Activated naive CD4-positive, alpha-beta T cell treated with anti-CD3 and anti-CD28 coated beads, Interleukin-2, amount 10 ng/mL, durations not matched to agents 7 days and 5 days (primary cell): ENCODE results near the gene NVL.
"Not testable (repeated sequence)": the region's sequence is repeated elsewhere in the genome, so short reads cannot be mapped to it uniquely, and the experiment has no call there.

Experiments
- CTCF ChIA-PET: fragments of 350-600 bp; sonication (Branson Sonifier 250); formaldehyde crosslinking; loops from one replicate; lab custom pipeline; 2021; ENCODE audit warnings: antibody characterized with exemption; lab: Charles Lee
- DNase-seq: peaks from one replicate; pipeline ENCODE4 v3.0.0-alpha.2; 2020
- H3K27ac Mint-ChIP-seq: one replicate; pipeline ENCODE4 v1.8.0; 2021; ENCODE audit warnings: mild to moderate bottlenecking, moderate library complexity, mixed read lengths
- H3K27me3 Mint-ChIP-seq: one replicate; pipeline ENCODE4 v1.8.0; 2021; ENCODE audit warnings: mild to moderate bottlenecking, mixed read lengths
- H3K36me3 Mint-ChIP-seq: one replicate; pipeline ENCODE4 v1.8.0; 2021; ENCODE audit warnings: mixed read lengths
- H3K4me1 Mint-ChIP-seq: one replicate; pipeline ENCODE4 v1.8.0; 2021; ENCODE audit warnings: mixed read lengths
- H3K4me3 Mint-ChIP-seq: one replicate; pipeline ENCODE4 v1.8.0; 2021; ENCODE audit warnings: mild to moderate bottlenecking, moderate library complexity, mixed read lengths
- H3K9me3 Mint-ChIP-seq: one replicate; pipeline ENCODE4 v1.8.0; 2021; ENCODE audit warnings: mixed read lengths

The NVL gene

DNA sequence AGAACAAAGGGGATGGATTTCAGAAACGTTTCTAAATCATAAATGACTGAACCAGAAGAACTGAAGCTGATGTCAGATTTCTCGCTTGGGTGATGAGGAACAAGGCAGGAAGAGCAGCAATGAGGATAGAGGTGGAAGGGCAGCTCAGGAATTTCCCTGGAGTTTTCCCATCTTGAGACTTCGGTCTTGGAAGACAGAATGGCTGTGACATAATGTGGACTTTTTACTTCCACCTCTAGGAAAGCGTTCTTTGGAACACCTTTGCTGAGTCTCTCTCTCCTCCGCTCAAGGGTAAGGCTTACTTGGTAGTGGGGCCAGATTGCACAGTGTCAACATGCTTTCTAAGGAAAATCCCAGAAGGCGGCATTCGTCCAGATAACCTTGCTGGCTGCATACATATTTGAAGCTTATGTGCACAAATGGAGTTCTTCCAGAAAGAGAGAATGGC lies 110.3 kb downstream of the NVL start:
- Mint-ChIP-seq H3K27me3 (peaks cover 20% of the 10 kb centered on the region), H3K9me3 (no peaks in the 10 kb centered on the region), H3K36me3 (no peaks in the 10 kb centered on the region), H3K27ac (no peak overlapping the region), H3K4me1 (peaks cover 3% of the 10 kb centered on the region), H3K4me3 (no peak overlapping the region)
- no peak for DNase-seq
- CTCF ChIA-PET: no interaction called here

DNA sequence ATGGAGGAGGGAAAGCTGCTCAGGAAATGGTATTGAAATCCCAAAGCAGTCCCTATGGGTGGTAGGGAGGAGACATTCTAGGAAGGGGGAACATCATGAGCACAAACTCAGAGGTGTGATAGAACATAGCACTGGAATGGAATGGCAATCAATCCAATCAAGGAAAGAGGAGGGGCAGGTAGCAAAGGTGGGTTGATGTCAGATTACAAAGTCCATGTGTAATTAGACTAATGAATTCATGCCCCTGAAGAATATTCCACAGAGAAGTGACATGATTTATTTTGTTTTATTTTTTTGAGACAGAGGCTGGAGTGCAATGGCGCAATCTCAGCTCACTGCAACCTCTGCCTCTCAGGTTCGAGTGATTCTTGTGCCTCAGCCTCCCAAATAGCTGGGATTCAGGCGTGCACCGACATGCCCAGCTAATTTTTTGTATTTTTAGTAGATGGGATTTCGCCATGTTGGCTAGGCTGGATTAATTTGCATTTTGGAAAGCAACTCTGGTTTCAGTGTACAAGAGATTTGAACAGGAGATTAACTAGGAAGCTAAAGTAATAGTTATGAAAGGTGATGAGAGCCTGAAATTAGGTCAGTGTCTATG lies 110.9 kb downstream of the NVL start:
- no peak for DNase-seq
- Mint-ChIP-seq H3K4me3 (no peak overlapping the region), H3K27me3 (peaks cover 18% of the 10 kb centered on the region), H3K36me3 (no peaks in the 10 kb centered on the region), H3K27ac (no peak overlapping the region), H3K9me3 (no peaks in the 10 kb centered on the region), H3K4me1 (peaks cover 3% of the 10 kb centered on the region)
- CTCF ChIA-PET: no interaction called here

DNA sequence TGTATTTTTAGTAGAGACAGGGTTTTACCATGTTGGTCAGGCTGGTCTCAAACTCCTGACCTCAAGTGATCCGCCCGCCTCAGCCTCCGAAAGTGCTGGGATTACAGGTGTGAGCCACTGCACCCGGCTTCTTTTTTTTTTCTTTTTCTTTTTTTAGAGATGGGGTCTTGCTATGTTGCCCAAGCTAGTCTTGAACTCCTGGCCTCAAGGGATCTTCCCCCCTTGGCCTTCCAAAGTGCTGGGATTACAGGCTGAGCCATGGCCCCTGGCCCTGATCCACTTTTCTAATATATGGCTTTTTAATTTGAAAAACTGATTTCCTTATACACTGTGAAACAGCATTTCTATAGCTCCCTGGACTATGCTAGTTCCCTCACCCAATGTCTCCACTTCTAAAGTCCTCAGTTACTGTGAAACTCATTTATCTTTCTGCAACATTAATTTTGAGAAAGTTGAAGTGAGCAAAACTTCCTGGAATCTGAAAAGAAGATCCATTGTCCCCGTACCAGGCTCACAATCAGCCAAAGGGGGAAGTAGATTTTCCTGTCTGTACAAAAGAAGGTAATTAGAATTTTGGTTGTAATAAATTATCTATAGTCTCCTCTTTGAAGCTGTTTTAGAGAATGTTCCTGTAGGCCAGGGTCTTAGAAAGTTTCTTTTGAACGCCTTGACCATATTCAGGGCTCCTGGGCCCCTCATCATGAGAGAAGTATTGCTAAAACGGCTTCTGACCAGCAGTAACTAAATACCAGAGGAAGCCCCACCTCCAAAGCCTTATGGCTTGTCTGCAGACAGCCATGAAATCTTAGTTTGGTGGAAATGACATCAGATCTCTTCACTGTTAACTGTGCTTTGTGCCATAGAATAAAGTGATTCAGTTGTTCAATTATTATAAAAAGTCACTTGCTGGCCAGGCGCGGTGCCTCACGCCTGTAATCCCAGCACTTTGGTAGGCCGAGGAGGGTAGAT lies 112.0 kb downstream of the NVL start:
- Mint-ChIP-seq H3K27me3 (peaks cover 18% of the 10 kb centered on the region), H3K4me1 (peaks cover 3% of the 10 kb centered on the region), H3K4me3 (no peak overlapping the region), H3K9me3 (no peaks in the 10 kb centered on the region), H3K27ac (no peak overlapping the region), H3K36me3 (no peaks in the 10 kb centered on the region)
- DNase-seq: no peak
- CTCF ChIA-PET: interaction anchor here (1.1 kb wide), 1 partner anchor 77 kb away, joined by 3 read pairs; no protein-coding TSS in a partner anchor

DNA sequence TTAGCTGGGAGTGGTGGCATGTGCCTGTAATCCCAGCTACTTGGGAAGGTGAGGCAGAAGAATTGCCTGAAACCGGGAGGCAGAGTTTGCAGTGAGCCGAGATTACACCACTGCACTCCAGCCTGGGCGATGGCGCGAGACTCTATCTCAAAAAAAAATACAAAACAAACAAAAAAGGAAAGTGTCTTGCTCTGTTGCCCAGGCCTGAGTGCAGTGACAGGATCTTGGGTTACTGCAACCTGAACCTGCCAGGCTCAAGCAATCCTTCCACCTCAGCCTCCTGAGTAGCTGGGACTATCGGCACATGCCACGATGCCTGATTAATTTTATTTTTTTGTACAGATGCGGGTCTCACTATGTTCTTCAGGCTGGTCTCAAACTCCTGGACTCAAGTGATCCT lies 113.6 kb downstream of the NVL start:
- H3K36me3 Mint-ChIP-seq: no peaks in the 10 kb centered on the region
- H3K4me1 Mint-ChIP-seq: peaks cover 3% of the 10 kb centered on the region
- H3K27me3 Mint-ChIP-seq: peaks cover 11% of the 10 kb centered on the region
- CTCF ChIA-PET: no interaction called here
- DNase-seq: no peak
- no peaks in the 10 kb centered on the region for H3K9me3 Mint-ChIP-seq
- no peak overlapping the region for H3K4me3 Mint-ChIP-seq
- no peak overlapping the region for H3K27ac Mint-ChIP-seq

DNA sequence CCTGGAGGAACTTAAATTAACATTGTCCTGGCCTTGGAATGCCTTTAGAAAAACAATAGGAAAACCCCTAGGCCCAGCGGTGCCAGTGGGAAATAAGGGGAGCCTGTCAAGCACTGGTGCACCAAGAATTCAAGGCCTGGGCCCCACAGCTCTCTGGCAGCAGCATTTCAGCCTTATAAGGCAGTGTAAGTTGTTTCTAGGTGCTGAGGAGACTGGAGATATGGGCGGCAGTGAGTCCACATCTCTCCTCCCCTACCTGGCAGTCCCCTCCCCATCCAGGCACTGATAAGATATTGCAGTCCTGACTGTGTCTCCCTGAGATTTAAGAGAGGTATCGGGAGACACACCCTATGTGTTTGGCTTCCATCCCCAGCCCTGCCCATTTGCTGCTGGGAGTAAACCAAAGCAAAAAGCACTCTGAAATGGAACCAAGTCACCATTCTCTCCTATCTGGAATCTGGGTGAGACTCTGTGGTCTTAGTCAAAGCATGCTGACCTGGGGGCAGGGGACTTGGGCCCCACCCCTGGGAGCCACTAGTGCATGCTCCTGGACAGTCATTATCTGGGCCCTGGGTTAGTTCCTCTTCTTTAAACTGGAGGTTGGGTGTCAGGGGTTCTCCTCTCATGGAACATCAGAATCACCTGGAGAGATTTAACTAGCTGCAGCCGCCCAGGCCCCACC lies 116.4 kb downstream of the NVL start:
- H3K27ac Mint-ChIP-seq: no peak overlapping the region
- H3K4me3 Mint-ChIP-seq: no peak overlapping the region
- no peak for DNase-seq
- H3K9me3 Mint-ChIP-seq: no peaks in the 10 kb centered on the region
- peaks cover 3% of the 10 kb centered on the region for H3K4me1 Mint-ChIP-seq
- H3K36me3 Mint-ChIP-seq: no peaks in the 10 kb centered on the region
- CTCF ChIA-PET: no interaction called here
- no peaks in the 10 kb centered on the region for H3K27me3 Mint-ChIP-seq

- Mint-ChIP-seq H3K9me3 (no peaks in the 10 kb centered on the region), H3K27me3 (no peaks in the 10 kb centered on the region), H3K4me3 (no peak overlapping the region), H3K4me1 (no peaks in the 10 kb centered on the region), H3K27ac (no peak overlapping the region), H3K36me3 (no peaks in the 10 kb centered on the region)
- CTCF ChIA-PET: no interaction called here
- no peak for DNase-seq
Observed at GRCh38 chr1:224212618-224213061, 117.3 kb downstream of the NVL start.

GRCh38 chr1:224211206-224211962 lies 118.6 kb downstream of the NVL start:
- no peaks in the 10 kb centered on the region for H3K9me3 Mint-ChIP-seq
- CTCF ChIA-PET: no interaction called here
- H3K27ac Mint-ChIP-seq: no peak overlapping the region
- no peak overlapping the region for H3K4me3 Mint-ChIP-seq
- no peaks in the 10 kb centered on the region for H3K36me3 Mint-ChIP-seq
- no peaks in the 10 kb centered on the region for H3K27me3 Mint-ChIP-seq
- H3K4me1 Mint-ChIP-seq: no peaks in the 10 kb centered on the region
- DNase-seq: peak; percentile 23

DNA sequence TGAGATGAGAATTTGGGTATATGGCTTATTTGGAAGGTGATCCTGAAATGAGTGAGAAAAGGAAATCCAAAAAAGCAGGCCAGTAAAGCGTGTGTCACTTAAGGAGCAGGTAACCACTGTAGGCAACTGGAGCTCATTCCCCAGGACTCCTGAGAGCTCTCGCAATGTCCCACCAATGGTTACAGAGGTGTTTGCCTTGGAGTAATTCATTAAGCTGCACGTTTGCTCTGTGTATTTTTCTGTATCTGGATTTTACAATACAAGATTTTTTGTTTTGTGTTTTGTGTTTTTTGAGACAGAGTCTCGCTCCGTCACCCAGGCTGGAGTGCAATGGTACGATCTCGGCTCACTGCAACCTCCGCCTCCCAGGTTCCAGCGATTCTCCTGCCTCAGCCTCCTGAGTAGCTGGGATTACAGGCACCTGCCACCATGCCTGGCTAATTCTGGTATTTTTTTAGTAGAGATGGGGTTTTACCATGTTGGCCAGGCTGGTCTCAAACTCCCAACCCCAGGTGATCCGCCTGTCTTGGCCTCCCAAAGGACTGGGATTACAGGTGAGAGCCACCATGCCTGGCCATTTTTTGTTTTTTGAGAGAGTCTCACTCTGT lies 123.9 kb downstream of the NVL start:
- H3K27ac Mint-ChIP-seq: not testable (repeated sequence)
- H3K4me1 Mint-ChIP-seq: peaks cover 14% of the 10 kb centered on the region

DNA sequence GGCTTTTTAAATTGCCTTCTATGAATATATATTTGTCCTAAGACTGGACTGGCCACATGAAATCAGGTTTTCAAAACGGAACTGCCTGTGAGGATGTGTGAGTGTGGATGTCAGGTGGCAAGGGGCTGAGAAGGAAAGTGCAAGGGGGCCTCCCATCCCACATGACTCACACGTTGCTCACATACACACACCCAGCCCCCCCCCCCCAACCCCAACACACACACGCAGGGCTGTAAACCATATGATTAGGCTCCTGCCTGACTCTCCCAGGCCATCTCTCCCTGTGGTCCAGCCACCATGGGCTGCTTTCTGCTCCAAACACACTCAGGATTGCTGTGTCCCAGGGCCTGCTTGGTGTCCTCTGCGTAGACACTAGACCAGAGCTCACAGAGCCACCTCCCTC lies 124.5 kb downstream of the NVL start:
- H3K4me1 Mint-ChIP-seq: peaks cover 14% of the 10 kb centered on the region
- H3K27me3 Mint-ChIP-seq: no peaks in the 10 kb centered on the region
- peak; percentile 24 for DNase-seq
- H3K4me3 Mint-ChIP-seq: no peak overlapping the region
- H3K27ac Mint-ChIP-seq: no peak overlapping the region
- CTCF ChIA-PET: no interaction called here
- no peaks in the 10 kb centered on the region for H3K9me3 Mint-ChIP-seq
- no peaks in the 10 kb centered on the region for H3K36me3 Mint-ChIP-seq

More for the DNA sequence above, 123.9 kb downstream of the NVL start:
- CTCF ChIA-PET, H3K36me3 Mint-ChIP-seq, H3K9me3 Mint-ChIP-seq, DNase-seq, H3K4me3 Mint-ChIP-seq, H3K27me3 Mint-ChIP-seq: not testable (repeated sequence)

DNA sequence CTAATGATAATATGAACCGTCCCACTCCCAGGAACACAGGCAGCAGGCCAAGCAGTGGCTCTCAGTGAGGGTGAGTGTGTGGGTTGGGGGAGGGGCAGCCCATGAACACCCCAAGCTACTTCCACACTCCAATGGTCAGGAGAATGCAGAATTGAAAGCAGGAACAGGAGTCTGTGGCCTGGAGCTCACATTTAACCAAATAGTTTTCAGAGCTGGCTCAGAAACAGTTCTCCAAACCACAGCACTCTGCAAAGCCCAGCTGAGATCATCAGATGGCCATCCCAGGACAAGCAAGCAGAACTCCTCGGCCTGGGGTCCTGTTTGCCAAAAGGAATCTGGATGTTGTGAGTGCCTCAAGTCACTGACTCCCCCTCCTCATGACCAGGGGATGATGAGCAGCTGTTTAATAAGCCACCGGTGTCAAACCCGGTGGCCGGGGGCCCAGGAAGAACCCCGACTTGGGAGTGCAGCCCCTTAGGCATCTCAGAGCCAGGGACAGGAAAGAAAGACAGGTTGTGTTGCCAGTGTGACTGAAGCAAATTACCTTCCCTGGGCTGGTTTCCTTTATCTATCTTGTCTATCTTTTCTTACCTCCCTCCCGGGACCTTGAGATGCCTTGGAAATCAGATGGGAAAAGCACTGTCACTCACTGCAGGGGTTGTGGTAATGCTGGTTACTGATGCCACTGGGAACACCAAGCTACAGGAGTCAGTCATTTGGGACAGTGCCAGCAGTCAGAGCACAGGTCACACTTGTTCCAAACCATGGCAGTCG lies 126.5 kb downstream of the NVL start:
- peak; percentile 1 for DNase-seq
- CTCF ChIA-PET: interaction anchor here (1.0 kb wide), 1 partner anchor 11 kb away, joined by 4 read pairs; no protein-coding TSS in a partner anchor
- no peaks in the 10 kb centered on the region for H3K27me3 Mint-ChIP-seq
- H3K4me3 Mint-ChIP-seq: no peak overlapping the region
- no peak overlapping the region for H3K27ac Mint-ChIP-seq
- no peaks in the 10 kb centered on the region for H3K36me3 Mint-ChIP-seq
- peaks cover 14% of the 10 kb centered on the region for H3K4me1 Mint-ChIP-seq
- H3K9me3 Mint-ChIP-seq: no peaks in the 10 kb centered on the region

DNA sequence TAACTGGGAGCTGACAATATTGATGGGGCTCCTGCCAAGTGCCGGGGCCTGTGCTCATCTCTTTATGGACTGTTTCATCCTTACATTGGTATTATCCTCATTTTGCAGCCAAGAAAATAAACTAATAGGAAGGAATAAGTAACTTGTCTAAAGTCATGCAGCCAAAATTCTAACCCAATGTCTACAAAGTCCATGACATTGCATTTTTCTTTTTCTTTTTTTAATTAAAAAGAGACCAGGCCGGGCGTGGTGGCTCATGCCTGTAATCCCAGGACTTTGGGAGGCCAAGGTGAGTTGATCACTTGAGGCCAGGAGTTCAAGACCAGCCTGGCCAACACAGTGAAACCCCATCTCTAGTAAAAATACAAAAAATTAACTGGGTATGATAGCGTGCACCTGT lies 128.1 kb downstream of the NVL start:
- CTCF ChIA-PET: no interaction called here
- Mint-ChIP-seq H3K36me3 (peaks cover 4% of the 10 kb centered on the region), H3K9me3 (no peaks in the 10 kb centered on the region), H3K27ac (no peak overlapping the region), H3K27me3 (no peaks in the 10 kb centered on the region), H3K4me3 (no peak overlapping the region), H3K4me1 (peaks cover 14% of the 10 kb centered on the region)
- DNase-seq: no peak

DNA sequence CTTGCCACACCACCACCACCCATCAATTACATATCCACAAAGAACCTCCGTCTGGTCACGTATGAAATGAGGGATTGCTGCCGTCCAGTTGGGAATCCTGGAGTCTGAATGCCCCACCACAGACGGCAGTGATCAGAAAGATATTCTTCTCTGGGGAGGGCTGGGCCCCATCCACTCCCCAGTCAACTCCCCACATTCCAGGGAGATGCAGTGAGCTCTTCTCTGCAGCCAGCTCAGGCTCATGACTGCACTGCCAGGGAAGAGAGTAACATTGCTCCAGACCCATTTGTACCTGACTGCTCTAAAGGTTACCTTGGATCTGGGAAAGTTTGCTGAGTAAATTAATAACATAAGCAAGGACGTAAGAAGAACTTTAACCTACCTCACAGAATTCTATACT lies 128.6 kb downstream of the NVL start:
- H3K4me1 Mint-ChIP-seq: peaks cover 14% of the 10 kb centered on the region
- CTCF ChIA-PET: no interaction called here
- no peak for DNase-seq
- H3K4me3 Mint-ChIP-seq: no peak overlapping the region
- H3K9me3 Mint-ChIP-seq: no peaks in the 10 kb centered on the region
- H3K36me3 Mint-ChIP-seq: peaks cover 4% of the 10 kb centered on the region
- no peaks in the 10 kb centered on the region for H3K27me3 Mint-ChIP-seq
- H3K27ac Mint-ChIP-seq: no peak overlapping the region

DNA sequence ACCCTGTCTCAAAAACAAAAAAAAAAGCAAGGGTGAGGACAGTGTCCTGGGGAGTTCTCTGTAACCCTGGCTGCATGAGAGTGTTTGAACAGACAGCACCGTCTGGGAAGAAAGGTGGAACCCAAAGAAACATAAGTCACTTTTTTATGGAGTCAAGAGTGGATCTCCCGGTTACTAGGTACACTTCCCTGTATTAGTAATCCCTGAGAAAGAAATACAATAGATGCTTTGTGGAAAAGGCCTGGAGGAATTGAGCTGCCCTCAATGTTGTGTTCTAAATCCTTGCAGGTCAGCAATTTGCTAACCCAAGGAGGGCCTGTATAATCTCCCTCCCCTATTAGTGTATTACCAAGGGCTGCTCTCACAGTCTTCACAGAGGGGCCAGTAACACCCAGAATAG lies 130.3 kb downstream of the NVL start:
- CTCF ChIA-PET: no interaction called here
- no peak for DNase-seq

More for the DNA sequence above, 130.3 kb downstream of the NVL start:
- Mint-ChIP-seq H3K27me3 (no peaks in the 10 kb centered on the region), H3K4me3 (no peak overlapping the region), H3K27ac (no peak overlapping the region), H3K36me3 (peaks cover 10% of the 10 kb centered on the region), H3K4me1 (peaks cover 6% of the 10 kb centered on the region), H3K9me3 (no peaks in the 10 kb centered on the region)
